HG03280 (cell line): ENCODE results near the gene CHERP.
A peak's percentile ranks its signal among the peaks of the same experiment; 100 is the strongest.
"Not testable (repeated sequence)": the region's sequence is repeated elsewhere in the genome, so short reads cannot be mapped to it uniquely, and the experiment has no call there.

ENCODE experiments used
- ATAC-seq: cut with Tn5 transposase; IDR thresholded peaks from one replicate; pipeline ENCODE4 v1.9.1; 2021; ENCODE audit warnings: mild to moderate bottlenecking, moderate library complexity; ENCODE audit not compliant: unreplicated experiment

Gene CHERP

DNA sequence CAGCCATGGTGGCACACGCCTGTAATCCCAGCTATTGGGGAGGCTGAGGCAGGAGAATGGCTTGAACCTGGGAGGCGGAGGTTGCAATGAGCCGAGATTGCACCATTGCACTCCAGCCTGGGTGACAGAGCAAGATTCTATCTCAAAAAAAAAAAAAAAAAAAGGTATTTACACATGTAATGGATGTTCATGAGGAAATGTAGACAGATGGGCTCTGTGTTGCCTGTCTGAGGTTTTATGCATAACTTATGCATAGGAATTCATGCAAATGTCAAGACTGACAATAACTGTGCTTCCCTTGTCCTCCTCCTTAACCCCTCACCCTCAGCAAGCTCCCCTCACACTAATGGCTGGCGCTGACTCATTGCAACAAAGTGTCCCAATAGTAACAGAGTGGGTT lies 55.8 kb downstream of the CHERP start:
- ATAC-seq: not testable (repeated sequence)

DNA sequence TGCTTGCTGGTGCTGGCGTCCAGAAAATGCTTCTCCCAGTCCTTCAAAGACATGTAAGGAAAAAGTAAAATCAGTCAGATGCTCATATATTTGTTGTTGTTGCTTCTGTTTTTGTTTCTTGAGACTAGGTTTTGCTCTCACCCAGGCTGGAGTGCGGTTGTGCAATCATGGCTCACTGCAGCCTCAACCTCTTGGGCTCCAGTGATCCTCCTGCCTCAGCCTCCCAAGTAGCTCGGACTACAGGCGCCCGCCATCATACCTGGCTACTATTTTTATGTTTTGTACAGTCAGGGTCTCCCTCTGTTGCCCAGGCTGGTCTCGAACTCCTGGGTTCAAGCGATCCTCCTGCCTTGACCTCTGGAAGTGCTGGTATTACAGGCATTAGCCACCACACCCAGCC lies 59.5 kb downstream of the CHERP start:
- ATAC-seq: no peak

DNA sequence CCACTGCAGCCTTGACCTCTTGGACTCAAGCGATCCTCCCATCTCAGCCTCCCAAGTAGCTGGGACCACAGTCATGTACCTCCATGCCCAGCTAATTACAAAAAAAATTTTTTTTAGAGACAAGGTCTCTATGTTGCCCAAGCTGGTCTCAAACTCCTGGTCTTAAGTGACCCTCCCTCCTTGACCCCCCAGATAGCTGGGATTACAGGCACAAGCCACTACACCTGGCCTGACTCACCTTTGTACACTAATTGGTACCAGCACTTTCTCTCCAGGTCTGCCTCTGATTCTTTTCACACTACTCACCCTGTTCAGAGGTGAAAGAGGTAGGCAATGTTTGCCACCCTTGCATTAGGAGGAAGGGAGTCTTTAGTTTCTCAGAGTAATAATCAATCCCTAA lies 64.9 kb downstream of the CHERP start:
- no peak for ATAC-seq

DNA sequence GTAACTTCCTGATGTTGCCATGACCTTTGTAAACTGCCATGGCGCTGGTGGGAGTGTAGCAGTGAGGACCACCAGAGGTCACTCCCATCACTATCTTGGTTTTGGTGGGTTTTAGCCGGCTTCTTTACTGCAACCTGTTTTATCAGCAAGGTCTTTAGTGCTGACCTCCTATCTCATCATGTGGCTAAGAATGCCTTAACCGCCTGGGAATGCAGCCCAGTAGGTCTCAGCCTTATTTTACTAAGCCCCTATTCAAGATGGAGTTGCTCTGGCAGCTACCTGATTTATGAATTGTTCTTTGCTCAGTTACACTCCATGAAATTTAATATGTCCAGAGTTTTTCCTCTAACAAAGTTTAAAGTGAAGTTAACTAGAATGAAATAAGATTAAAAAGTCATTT lies 65.8 kb downstream of the CHERP start:
- no peak for ATAC-seq

DNA sequence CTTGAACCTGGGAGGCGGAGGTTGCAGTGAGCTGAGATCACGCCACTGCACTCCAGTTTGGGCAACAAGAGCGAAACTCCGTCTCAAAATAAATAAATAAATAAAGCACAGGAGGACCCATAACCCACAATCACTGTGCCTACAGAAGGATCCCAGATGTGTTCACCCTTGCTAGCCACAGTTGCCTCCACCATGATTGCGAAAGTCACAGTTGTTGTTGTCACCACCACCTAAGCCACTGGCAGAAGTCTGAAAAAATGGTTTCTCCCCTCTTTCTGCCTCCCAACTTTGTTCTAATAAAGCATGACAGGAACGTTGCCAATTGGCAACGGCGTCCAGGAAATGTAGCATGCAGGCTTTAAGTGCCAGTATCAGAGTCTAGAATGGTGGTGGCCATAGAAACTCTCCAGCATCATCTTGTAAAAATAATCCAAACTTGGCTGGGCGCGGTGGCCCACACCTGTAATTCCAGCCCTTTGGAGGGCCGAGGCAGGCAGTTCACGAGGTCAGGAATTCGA lies 68.3 kb downstream of the CHERP start:
- no peak for ATAC-seq

DNA sequence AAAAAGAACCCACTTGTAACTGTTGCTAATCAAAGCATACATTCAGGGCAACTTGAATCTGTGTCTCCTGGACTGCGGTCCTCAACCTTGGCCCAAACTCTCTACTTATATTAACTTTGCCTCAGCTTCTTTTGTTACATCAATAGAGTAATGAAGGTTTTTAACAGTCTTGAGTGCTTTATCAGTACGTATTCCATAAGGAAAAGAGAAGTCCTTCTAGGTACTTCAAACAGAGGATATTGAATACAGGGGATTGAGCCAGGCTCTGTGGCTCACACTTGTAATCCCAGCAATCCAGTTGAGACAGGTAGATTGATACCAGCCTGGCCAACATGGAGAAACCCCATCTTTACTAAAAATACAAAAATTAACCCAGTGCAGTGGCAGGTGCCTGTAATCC lies 69.2 kb downstream of the CHERP start:
- ATAC-seq: no peak

DNA sequence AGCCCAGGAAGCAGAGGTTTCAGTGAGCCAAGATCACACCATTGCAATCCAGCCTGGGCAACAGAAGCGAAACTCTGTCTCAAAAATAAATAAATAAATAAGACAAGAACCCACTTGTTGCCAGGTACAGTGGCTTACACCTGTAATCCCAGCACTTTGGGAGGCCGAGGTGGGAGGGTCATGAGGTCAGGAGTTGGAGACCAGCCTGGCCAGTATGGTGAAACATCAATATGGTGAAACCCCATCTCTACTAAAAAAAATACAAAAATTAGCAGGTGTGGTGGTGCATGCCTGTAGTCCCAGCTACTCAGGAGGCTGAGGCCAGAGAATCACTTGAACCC lies 69.7 kb downstream of the CHERP start:
- not testable (repeated sequence) for ATAC-seq

DNA sequence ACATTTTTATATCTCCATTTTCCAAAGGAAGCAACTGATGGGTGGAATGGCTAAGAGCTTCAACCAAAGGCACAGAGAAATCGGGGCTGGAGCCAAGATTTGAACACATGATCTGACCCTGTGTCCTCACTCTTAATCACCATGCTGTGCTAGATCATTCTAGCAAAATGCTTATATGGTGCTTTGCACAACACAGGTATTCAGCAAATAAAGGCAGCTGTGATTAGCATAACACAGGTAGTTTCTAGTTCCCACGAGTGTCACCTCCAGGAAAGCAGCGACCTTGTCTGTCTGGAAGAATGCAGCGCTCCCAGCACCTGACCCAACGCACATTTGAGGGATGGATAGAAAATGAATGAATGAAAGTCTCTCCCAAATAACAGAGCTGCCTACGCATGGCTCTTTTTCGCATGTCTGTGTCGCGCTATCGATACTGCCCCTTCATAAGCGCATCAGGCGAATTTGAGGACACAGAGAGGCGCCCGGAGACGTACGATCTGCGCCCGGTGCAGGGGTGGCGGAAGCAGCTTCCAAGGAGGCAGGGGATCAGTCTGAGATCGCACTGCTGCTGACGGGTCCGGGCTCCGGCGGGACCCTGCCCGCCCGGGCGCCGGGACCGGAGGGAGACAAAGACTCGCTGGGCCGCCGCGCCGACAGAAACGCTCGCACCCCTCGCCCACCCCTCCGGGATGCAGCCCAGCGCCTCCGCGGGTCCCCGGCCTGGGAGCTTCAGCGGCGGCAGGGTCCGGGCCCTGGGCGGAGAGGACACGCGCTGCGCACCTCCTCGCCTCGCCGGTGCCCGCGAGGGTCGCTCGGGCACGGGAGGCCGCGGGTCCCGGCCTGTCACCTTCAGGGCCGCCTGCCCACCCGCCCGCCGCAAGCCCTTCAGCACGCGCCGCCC lies 71.1 kb downstream of the CHERP start:
- peak; percentile 30 for ATAC-seq

DNA sequence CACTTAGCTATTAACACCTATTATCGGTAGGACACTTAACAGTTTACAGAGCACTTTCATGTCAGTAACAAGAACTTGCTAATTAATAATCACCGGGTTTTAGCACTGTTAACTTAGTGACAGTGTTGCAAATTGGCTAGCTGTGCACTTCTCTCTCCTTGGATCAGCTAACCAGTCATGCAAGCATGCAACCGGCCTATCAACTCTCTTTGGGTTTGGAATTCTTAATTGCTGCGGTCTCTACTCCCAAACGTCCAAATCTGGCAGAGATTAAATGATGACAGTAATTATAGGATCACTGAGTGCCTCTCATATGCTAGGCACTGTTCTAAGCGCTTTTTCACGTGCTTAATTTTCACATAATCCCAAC lies 71.7 kb downstream of the CHERP start:
- ATAC-seq: no peak
